Upper lobe of right lung (tissue), 1 donor: ENCODE data around the gene LPCAT4. TPM values are rescaled to one million over a fixed set of nuclear protein-coding genes. Genes with fewer than 3 reads are reported as not detected.
"Not testable (repeated sequence)": the region's sequence is repeated elsewhere in the genome, so short reads cannot be mapped to it uniquely, and the experiment has no call there.

Source experiments
- ATAC-seq: fragments of 200-7000 bp; cut with Tn5 transposase; one replicate; pipeline ENCODE4 v1.9.1; 2020; ENCODE audit warnings: mild to moderate bottlenecking, moderate library complexity
- DNase-seq: peaks from one replicate; pipeline ENCODE4 v3.0.0-alpha.2; 2020
- H3K27ac ChIP-seq: fragments of 200-600 bp; one replicate; pipeline ENCODE4 v1.8.0; 2022
- H3K27me3 ChIP-seq: fragments of 200-600 bp; one replicate; pipeline ENCODE4 v1.8.0; 2022; ENCODE audit warnings: mild to moderate bottlenecking
- H3K36me3 ChIP-seq: fragments of 200-600 bp; one replicate; pipeline ENCODE4 v1.8.0; 2022
- H3K4me1 ChIP-seq: fragments of 200-600 bp; one replicate; pipeline ENCODE4 v1.8.0; 2022
- H3K4me3 ChIP-seq: fragments of 200-600 bp; one replicate; pipeline ENCODE4 v1.8.0; 2022; ENCODE audit warnings: mild to moderate bottlenecking
- H3K9me3 ChIP-seq: fragments of 200-600 bp; one replicate; pipeline ENCODE4 v1.8.0; 2022
- intact Hi-C: fragments of 100-400 bp; cut with DNase I; formaldehyde crosslinking; loops from one replicate; pipeline ENCODE4 v1.11.0; 2022
- long read RNA-seq: library from polyadenylated mRNA; unstranded; transcript quantifications from one replicate; pipeline ENCODE4 v2.0.0, GENCODE V29; 2021
- total RNA-seq: library from RNA; stranded (reverse); fragmentation: NEBNext Ultra II Directional; extraction: Animal tissue kit (Norgen Biotek cat#: 25700); gene quantifications from one replicate; pipeline ENCODE4 v1.2.1, GENCODE V29; 2021
- TF ChIP-seq, protein P1 (sequence below): fragments of 200-600 bp; IDR thresholded peaks from one replicate; pipeline ENCODE4 v1.8.0; 2022; ENCODE audit warnings: antibody characterized with exemption
- donor health status: DM: no; HTN: yes; CAD: no; lungs with severe emphysema.

Gene LPCAT4, protein sequence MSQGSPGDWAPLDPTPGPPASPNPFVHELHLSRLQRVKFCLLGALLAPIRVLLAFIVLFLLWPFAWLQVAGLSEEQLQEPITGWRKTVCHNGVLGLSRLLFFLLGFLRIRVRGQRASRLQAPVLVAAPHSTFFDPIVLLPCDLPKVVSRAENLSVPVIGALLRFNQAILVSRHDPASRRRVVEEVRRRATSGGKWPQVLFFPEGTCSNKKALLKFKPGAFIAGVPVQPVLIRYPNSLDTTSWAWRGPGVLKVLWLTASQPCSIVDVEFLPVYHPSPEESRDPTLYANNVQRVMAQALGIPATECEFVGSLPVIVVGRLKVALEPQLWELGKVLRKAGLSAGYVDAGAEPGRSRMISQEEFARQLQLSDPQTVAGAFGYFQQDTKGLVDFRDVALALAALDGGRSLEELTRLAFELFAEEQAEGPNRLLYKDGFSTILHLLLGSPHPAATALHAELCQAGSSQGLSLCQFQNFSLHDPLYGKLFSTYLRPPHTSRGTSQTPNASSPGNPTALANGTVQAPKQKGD
- 31.5 TPM for total RNA-seq
- long read RNA-seq, transcript LPCAT4-201 (14 exons, 2,262 nt) = major isoform, 12 of 21 reads
- long read RNA-seq, partial matches to known transcripts = 7 of 21 reads
- long read RNA-seq, other reads (novel, unspliced or antisense) = 2 of 21 reads

DNA sequence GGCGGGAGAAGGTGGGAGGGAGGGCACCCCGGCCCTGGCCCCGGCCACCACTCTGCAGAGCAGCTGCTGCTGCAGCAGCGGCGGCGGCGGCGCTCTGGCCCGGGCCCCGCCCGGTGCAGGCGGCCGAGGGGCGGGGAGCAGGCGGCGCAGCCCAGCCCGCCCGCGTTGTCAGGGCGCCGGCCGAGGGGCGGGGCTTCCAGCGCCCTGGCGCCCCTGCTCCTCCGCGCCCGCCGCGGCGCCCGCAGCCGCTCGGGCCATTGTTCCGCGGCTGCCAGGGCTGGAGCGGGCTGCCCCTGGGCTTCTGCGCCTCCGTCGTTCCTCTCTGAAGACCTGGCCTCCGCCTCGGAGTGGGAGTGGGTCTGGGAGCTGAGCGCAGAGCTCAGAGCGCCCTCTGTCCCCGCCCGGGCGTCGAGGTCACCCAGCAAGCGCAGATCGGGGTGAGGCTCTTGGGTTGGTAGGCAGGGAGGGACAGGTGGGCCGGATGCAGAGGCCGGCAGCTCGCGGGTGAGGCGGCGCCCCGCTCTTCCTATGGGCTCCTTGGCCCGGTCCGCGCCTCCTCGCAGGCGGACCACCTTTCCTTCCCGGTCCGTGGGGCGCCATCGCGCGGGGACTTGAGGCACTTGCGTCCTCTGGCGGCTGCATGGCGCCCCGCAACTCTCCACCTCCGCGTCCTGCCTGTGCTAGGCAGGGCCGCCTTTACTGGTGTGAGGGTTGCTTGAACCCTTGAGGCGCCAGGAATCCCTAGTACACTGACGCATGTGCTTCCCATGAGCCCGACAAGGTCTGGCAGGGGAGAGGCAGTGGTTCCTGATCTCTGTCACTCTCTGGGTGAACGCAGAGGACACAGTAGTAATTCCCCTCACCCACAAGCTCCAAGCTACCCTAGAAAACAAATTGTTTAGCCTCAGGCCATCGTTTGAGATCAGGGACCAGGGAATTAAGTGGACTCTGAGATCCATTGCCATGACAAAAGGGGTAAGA lies at the start of gene LPCAT4:
LPCAT4 (minus strand) TSS at position 96 of the 981 bp plus-strand sequence. CDS start 96 bp downstream, outside the sequence.
- no peaks in the 10 kb centered on the region for H3K9me3 ChIP-seq
- peak; percentile 96 for ATAC-seq
- H3K4me1 ChIP-seq = peaks cover 9% of the 10 kb centered on the region
- no peaks in the 10 kb centered on the region for H3K36me3 ChIP-seq
- peak within 1 kb of the TSS; percentile 98 for H3K27ac ChIP-seq
- TF ChIP-seq, protein P1, sequence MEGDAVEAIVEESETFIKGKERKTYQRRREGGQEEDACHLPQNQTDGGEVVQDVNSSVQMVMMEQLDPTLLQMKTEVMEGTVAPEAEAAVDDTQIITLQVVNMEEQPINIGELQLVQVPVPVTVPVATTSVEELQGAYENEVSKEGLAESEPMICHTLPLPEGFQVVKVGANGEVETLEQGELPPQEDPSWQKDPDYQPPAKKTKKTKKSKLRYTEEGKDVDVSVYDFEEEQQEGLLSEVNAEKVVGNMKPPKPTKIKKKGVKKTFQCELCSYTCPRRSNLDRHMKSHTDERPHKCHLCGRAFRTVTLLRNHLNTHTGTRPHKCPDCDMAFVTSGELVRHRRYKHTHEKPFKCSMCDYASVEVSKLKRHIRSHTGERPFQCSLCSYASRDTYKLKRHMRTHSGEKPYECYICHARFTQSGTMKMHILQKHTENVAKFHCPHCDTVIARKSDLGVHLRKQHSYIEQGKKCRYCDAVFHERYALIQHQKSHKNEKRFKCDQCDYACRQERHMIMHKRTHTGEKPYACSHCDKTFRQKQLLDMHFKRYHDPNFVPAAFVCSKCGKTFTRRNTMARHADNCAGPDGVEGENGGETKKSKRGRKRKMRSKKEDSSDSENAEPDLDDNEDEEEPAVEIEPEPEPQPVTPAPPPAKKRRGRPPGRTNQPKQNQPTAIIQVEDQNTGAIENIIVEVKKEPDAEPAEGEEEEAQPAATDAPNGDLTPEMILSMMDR = peak; percentile 96
- peak within 1 kb of the TSS; percentile 98 for H3K4me3 ChIP-seq
- intact Hi-C loops = no loop called here
- no peaks in the 10 kb centered on the region for H3K27me3 ChIP-seq
- DNase-seq = peak; percentile 95

DNA sequence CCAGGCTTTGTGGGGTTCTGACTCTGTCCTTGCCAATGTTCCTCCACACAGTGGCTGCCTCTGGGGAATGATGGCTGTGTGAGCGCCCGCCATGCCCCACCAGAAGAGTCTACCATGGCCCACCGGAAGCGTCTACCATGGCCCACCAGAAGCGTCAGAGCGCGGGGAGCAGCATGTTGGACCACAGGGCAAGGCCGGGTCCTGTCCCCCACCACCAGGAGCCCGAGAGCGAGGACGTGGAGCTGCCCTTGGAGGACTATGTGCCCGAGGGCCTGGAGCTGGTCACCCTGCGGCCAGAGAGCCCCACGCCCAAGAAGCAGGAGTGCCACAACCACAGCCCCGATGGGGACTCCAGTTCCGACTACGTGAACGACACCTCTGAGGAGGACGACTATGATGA lies 42.5 kb upstream of the LPCAT4 start:
- H3K4me1 ChIP-seq, intact Hi-C loops, H3K9me3 ChIP-seq, DNase-seq, H3K27me3 ChIP-seq, H3K36me3 ChIP-seq, H3K27ac ChIP-seq, H3K4me3 ChIP-seq: not testable (repeated sequence)
- ATAC-seq = peak; percentile 25

DNA sequence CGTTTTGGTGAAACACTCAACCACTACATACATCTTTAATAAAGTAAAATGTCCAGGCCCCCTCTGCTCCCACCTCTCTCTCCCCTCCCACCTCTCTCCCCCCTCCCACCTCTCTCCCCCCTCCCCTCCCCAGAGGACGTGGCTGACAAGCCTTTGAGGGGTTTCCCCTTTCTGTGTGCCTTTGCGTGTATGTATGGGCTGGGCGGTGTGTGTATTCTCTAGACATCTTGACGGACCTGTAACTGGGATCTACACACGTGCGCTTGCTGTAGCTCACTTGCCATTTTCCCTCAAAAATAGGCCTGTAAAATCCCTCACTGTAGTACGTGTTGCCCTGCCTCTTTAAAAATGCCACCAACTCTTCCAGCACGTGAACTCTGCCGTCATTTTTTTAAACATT lies 42.0 kb upstream of the LPCAT4 start:
- DNase-seq, H3K27ac ChIP-seq, H3K9me3 ChIP-seq, H3K4me3 ChIP-seq, intact Hi-C loops, H3K4me1 ChIP-seq, H3K27me3 ChIP-seq, ATAC-seq, H3K36me3 ChIP-seq: not testable (repeated sequence)

DNA sequence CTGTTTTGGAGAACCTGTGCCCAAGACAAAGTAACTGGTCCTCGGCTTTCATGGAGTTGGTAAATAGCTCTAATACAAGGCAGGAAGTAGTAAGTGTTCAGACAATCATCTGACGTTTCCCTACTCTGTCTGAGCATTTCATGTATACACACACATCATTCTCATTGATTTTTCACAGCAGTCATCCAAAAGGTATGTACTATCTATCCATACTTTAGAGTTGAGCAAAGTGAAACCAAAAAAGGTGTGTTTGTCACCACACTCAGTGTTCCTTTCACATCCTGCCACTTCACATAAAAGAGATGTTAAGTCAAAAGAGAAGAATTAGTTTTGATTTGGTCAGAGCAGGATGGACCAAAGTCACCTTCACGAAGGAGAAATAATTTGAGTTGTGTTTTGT lies 36.9 kb upstream of the LPCAT4 start:
- H3K27ac ChIP-seq, H3K4me3 ChIP-seq, H3K4me1 ChIP-seq, DNase-seq, intact Hi-C loops, H3K36me3 ChIP-seq, ATAC-seq, H3K9me3 ChIP-seq, H3K27me3 ChIP-seq: not testable (repeated sequence)

DNA sequence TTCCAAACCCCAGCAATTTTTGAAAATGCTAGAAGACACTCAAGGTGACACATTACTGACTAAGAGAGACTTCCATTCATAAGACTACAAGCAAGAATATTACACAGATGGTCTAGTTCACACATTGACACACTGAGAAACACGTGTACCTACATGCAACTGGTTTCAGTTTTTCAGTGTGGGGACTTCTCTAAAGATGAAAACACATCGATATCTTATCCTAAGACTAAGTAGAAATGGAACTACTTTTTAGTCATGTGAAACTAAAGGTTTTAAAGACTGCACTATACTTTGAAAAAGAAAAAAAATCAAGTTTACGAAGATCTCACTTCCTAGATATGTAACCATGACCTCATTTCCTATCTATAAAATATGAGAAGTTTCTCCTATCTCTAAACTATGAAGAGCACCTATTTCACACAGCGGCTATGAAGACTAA lies 36.2 kb upstream of the LPCAT4 start:
- intact Hi-C loops, ATAC-seq: not testable (repeated sequence)

DNA sequence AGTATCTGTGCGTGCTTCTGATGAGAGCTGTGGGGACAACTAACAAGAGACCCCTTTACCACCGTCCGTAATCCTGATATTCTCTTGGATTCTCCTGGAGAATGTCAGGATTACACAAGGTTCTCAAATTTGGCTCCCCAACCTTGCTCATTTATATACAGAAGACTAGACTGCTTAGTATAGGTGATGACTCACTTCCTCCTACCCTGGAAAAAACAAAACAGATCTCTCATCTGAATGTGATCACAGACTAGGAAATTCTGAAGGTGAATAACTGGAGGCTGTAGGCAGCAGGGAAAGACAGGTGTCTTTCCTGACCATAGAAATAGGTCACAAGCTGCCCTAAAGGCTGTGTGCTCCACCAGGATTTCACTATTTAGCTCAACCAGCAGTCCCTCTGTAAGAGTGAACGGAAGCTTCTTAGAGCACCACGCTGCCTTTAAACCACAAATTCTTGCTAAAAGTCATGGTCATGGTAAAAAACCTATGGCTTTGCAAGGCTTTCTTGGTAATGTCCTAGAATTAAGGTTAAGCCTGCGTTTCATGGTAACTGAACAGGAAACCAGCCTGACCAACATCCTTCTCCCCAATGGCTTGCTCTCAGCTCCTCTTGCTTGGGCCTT lies 30.8 kb upstream of the LPCAT4 start:
- H3K27ac ChIP-seq, H3K4me1 ChIP-seq, H3K9me3 ChIP-seq, H3K36me3 ChIP-seq, DNase-seq, intact Hi-C loops, H3K27me3 ChIP-seq, ATAC-seq, H3K4me3 ChIP-seq: not testable (repeated sequence)

More for the DNA sequence above, 36.2 kb upstream of the LPCAT4 start:
- H3K27ac ChIP-seq, H3K27me3 ChIP-seq, H3K4me1 ChIP-seq, H3K36me3 ChIP-seq, H3K9me3 ChIP-seq, DNase-seq, H3K4me3 ChIP-seq: not testable (repeated sequence)

DNA sequence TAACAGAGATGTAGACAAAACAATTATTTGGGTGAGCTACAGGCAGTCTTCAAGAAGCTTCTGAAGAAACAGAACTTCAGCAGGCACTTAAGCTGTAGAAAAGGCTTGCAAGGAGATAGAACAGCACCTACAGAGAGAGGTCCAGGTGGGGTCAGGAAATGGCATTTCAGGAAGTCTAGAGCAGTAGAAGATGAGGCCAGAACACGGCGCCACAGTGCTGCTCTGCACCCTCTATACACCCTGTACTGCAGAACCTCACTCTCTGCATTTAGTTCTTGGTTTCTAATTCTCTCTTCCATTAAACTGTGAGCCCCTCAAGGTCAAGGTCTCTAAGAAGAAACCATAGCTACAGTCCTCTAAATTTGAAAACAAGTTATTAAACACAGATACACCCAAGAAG lies 26.0 kb upstream of the LPCAT4 start:
- H3K4me3 ChIP-seq, H3K27me3 ChIP-seq, ATAC-seq, intact Hi-C loops, H3K27ac ChIP-seq, H3K9me3 ChIP-seq, H3K36me3 ChIP-seq, H3K4me1 ChIP-seq, DNase-seq: not testable (repeated sequence)

DNA sequence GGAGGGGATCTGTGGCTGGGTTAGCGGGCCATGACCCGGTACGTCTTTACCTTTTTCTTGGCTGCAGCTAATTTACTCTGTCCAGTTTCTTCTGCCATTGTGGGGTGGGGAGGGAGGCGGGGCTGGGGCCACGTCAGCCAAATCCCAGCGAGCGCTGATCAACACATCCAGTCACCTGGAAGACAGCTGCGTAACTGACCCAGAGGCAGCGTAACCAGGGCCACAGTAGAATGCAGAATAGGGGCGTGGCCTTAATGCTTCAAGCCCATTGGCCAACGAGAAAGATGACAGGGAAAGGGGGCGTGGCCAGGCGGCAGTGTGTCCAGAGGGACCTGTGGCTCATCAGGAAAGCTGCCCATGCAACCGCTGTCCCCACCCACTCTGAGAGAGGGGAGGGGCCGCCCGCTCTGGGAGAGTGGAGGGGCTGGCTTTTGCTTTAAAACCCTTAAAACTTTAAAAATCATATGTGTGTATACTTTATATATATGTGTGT lies 22.6 kb upstream of the LPCAT4 start:
- H3K27ac ChIP-seq, DNase-seq, H3K27me3 ChIP-seq, intact Hi-C loops, ATAC-seq, H3K9me3 ChIP-seq, H3K4me1 ChIP-seq, H3K36me3 ChIP-seq, H3K4me3 ChIP-seq: not testable (repeated sequence)

DNA sequence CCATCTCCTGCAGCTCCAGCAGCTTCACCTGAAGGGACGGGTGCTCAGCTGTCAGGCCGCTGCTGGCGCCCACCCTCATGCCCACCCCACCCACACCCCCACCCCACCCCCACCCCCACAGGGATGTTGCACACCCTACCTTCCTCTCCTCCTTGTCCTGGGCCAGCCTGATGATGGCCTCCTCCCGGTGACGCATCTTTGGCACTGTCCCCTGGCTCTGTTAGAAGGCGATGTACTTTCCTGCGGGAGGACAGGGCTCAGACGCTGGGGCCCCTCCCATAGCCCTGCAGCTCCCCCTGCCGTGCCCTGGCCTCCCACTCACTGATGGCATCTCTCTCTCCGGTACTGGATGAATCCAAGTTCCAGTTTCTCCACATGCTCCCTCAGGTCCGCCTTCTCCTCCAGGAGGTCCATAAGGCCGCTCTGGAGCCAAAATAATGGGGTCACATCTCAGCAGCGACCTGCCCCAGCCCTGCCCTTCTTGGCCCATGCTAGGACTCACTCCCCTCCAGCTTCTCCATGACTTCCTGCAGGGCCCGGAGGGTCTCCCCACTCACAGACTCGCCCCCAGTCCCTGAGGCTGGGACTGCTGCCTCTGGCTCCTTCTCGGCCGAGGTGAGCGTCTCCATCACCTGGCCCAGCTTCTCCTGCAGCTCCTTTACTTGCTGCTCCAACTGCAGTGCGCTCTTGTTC lies 15.0 kb upstream of the LPCAT4 start:
- H3K4me3 ChIP-seq, H3K27ac ChIP-seq, H3K36me3 ChIP-seq, intact Hi-C loops, DNase-seq, H3K4me1 ChIP-seq, H3K9me3 ChIP-seq, H3K27me3 ChIP-seq: not testable (repeated sequence)
- peak; percentile 25 for ATAC-seq

DNA sequence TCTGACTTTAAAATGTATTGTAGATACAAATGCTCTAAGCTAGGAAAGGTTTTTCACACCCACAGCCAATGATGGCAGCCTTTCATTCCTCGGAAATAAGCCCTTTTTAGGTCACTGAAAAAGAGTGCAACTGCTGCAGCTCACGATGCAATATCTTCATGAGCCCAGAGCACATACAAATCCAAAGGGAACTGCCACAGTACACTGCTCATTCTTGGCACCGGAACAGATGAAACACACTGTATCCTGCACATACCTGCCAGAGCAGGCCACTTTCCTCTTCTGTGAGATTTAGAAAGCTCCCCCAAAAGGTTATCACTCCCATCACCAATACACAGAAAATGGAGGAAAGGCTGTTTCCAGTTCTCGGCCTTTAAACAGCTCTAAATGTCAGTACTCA lies 13.5 kb upstream of the LPCAT4 start:
- H3K4me3 ChIP-seq, H3K27ac ChIP-seq, ATAC-seq, DNase-seq, H3K27me3 ChIP-seq, intact Hi-C loops, H3K36me3 ChIP-seq, H3K9me3 ChIP-seq, H3K4me1 ChIP-seq: not testable (repeated sequence)
